COLO829 (cell line): ENCODE results near the gene LAYN.

Source experiments
- DNase-seq: peaks from one replicate; pipeline ENCODE4 v3.0.0; 2012; ENCODE audit warnings: low spot score

Gene LAYN

DNA sequence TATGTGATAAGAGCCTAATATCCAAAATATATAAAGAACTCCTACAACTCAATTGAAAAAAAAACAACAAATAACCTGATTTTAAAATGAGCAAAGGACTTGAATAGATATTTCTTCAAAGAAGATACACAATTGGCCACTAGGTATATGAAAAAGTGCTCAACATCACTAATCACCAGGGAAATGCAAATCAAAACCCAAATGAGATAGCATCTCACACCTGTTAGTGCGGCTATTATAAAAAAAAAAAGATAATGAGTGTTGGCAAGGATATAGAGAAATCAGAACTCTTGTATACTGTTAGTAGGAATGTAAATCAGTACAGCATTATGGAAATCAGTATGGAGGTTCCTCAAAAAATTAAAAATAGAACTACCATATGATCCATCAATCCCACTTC is 55.8 kb downstream of the LAYN start:
- no peak for DNase-seq

GRCh38 chr11:111598148-111598547 is 57.6 kb downstream of the LAYN start:
- no peak for DNase-seq

DNA sequence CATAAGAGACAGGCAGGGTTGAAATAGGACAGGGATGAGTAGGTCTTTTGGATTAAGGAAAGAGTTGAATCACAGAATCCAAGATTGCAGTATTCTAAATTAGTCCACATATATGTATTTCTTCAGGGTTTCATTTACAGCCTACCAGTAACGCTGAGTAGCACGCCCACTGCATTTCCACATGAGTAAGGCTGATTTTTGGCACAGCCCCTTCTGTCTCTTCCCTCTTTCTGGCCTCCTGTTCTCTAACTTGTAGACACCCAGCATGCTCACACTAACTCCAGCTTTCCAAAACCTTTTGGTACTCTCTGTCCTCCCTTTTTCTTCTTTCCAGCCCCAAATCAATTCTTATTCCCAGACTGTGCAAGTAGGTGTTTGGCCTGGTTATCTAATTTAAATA is 58.0 kb downstream of the LAYN start:
- no peak for DNase-seq

- no peak for DNase-seq
Measured at GRCh38 chr11:111601636-111601978, 61.1 kb downstream of the LAYN start.

DNA sequence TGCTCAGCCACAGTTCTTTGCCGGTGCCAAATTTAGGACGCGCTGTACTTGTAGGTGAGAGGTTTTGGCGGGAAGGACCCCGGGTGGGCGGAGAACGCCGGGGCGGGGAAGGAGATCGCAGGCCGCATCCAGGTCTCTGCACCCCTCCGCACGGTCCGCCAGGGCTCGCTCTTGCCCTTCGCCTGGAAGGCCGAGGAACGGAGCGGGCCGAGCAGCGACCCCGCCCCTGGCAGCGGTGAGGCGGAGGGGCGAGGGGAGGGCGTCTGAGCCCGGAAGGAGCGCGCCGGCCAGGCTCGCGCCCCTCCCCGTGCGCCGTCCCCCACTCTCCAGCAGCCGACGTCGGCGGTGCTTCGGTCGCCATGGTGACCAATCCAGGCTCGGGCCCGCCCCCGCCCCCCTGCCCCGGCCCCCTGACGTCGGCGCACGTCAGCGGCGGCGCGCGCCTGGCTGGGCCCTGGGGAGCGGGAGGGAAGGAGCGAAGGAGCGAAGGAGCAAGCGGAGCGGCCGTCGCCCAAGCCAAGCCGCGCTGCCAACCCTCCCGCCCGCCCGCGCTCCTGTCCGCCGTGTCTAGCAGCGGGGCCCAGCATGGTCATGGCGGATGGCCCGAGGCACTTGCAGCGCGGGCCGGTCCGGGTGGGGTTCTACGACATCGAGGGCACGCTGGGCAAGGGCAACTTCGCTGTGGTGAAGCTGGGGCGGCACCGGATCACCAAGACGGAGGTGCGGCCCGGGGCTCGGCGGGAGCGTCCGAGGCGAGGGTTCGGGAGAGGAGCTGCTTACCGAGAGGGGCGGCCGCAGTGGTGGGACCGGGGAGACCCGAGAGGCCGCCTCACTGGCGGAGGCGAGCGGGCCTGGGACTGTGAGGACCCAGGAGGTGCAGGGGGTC is 61.7 kb downstream of the LAYN start, which contains the start of gene SIK2:
SIK2 (plus strand) TSS at position 471 of the 886 bp plus-strand sequence; CDS start at position 586, 115 bp downstream.
- peak; percentile 77 for DNase-seq

DNA sequence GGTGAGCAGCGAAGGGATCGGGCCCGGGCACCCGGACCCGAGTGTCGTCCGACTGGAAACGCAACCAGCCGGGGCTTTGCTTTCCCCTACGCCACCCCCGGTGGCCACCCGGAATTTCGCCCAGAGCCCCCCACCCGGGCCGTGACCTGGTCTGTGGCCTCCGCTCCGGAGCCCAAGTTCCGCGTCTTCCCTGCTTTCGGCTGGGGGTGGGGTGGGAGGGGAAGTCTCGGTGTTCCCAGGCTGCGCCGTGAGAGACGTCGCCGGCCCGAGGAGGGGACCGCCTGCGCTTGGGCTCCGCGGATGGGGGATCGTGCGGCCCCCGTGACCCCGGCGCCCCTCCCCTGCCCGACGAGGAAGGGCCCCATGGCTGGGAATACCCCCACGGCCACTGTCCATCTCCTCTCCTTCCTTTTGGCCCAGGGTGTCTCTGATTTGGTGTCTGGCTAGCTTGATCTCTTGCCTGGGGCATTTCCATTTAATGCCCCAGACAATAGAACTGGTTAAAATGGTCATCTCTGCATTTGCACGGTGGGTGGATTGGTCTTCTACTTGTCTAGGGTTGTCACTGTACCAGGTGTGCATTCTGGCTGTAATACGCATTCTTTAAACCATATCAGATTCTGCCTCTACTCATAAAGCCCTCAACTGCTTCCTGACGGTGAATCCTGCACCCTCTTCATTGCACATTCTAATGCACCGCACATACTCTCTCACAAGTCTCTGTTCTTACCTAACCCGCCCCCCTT is 62.5 kb downstream of the LAYN start:
- DNase-seq = no peak

- no peak for DNase-seq
Measured at GRCh38 chr11:111603611-111604130, 63.2 kb downstream of the LAYN start.

DNA sequence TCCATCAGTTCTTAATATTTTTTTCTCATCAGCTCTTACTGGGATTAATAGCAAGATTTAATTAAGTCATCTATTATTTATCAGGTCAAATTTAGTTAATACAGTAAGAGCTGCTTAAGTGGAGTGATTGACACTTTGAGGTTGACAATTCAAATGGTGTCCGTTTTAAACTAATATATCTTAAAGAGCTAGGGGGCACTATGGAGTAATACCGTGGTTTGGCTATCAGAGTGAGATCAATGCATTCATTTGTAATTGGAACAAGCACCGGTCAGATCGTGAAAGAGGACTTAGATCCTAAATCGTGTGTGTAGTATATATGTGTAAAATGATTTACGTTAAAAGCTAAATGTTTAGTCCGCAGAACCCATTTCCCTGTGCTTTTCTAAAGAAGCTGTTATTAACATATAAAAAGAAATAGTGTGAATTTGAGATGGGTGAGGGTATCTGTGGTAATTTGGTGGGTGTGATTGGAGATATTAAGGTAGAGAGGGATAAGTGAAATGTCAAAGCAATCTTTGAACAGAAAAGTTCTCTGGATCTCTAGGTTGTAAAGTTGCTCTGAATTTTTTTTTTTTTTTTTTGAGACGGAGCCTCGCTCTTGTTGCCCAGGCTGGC is 64.0 kb downstream of the LAYN start:
- peak; percentile 31 for DNase-seq

GRCh38 chr11:111605681-111606080 is 65.2 kb downstream of the LAYN start:
- no peak for DNase-seq

GRCh38 chr11:111606986-111607385 is 66.5 kb downstream of the LAYN start:
- DNase-seq = no peak

- DNase-seq = no peak
Measured at GRCh38 chr11:111607751-111608150, 67.2 kb downstream of the LAYN start.
